Measurements from ENCODE around the gene MCCD1. TPM values are rescaled to one million over a fixed set of nuclear protein-coding genes. Genes with fewer than 3 reads are reported as not detected.
"Not testable (repeated sequence)": the region's sequence is repeated elsewhere in the genome, so short reads cannot be mapped to it uniquely, and the experiment has no call there.

Gene MCCD1
- total RNA-seq, 1 experiment from 2014 or later = not detected

DNA sequence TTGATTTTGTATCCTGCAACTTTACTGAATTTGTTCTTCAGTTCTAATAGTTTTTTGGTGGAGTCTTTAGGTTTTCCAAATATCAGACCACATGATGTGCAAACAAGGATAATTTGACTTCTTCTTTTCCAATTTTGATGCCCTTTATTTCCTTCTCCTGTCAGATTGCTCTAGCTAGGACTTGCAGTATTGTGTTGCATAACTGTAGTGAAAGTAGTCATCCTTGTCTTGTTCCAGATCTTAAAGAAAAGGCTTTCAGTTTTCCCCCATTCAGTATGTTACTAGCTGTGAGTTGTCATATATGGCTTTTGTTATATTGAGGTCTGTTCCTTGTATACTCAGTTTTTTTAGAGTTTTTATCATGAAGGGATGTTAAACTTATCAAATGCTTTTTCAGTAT, 26.2 kb upstream of the MCCD1 start:
- Histone ChIP-seq H3K14ac (ENCODE audit: insufficient read depth, low read length) (no peak overlapping the region), H3K9ac (ENCODE audit: extremely low read depth, insufficient read length, low read length) (no peak overlapping the region), H3K23ac (ENCODE audit: insufficient read length, low read depth, low read length) (no peak overlapping the region), H4K91ac (ENCODE audit: insufficient read length, low read depth, low read length) (no peak overlapping the region), H4K8ac (replicated peaks; ENCODE audit: insufficient read length, low read depth, low read length) (no peak overlapping the region), H2BK12ac (ENCODE audit: insufficient read length, low read depth, low read length) (no peak overlapping the region), H3K79me1 (ENCODE audit: insufficient read depth, low read depth, low read length, poor library complexity, severe bottlenecking) (peaks cover 3% of the 10 kb centered on the region), H3K27ac (ENCODE audit: insufficient read length, low read depth, low read length) (no peak overlapping the region), H2AK5ac (ENCODE audit: insufficient read length, low read length) (no peak overlapping the region), H4K5ac (ENCODE audit: insufficient read length, low read depth, low read length) (no peak overlapping the region), H3K18ac (ENCODE audit: insufficient read length, low read depth, low read length) (no peak overlapping the region), H4K20me1 (ENCODE audit: control insufficient read depth, insufficient read depth, insufficient read length) (no peaks in the 10 kb centered on the region), H2BK20ac (ENCODE audit: low read depth, low read length, poor library complexity, severe bottlenecking) (no peak overlapping the region), H3T11ph (ENCODE audit: low read length) (no peak overlapping the region), H3K56ac (ENCODE audit: insufficient read length, low read depth, low read length) (no peak overlapping the region), H2BK120ac (ENCODE audit: low read depth, low read length, poor library complexity, severe bottlenecking) (no peak overlapping the region), H3K4me2 (ENCODE audit: insufficient read depth, insufficient read length, low read length) (no peak overlapping the region), H3K23me2 (ENCODE audit: insufficient read length, low read depth, low read length, poor library complexity, severe bottlenecking) (peaks cover 6% of the 10 kb centered on the region), H3K27me3 (ENCODE audit: insufficient read depth, low read length) (no peaks in the 10 kb centered on the region), H3K4me1 (ENCODE audit: insufficient read depth, low read length) (peaks cover 3% of the 10 kb centered on the region; the same call in 1 of the 2 replicates), H3K9me3 (ENCODE audit: control insufficient read depth, low read depth, low read length) (no peaks in the 10 kb centered on the region), H3K4ac (ENCODE audit: low read depth, low read length) (no peak overlapping the region), H2BK15ac (ENCODE audit: low read depth, low read length) (no peak overlapping the region), H2AFZ (ENCODE audit: low read length) (no peak overlapping the region), H2BK5ac (ENCODE audit: insufficient read length, low read length) (no peak overlapping the region), H3K79me2 (ENCODE audit: insufficient read depth, low read length) (no peaks in the 10 kb centered on the region; the same call in 1 of the 2 replicates)
- no peaks in the 10 kb centered on the region; a peak in 2 of 5 replicates for H3K9me3 Mint-ChIP-seq
- no peak for DNase-seq
- peaks cover 22 to 26% of the 10 kb centered on the region in 2 experiments for H3K4me1 Mint-ChIP-seq
- H3K27me3 Mint-ChIP-seq (ENCODE audit: low read depth) = peaks cover 14% of the 10 kb centered on the region
- H3K27ac Mint-ChIP-seq = no peak overlapping the region
- peaks cover 15 to 24% (median 20%) of the 10 kb centered on the region in 3 experiments for H3K36me3 Mint-ChIP-seq (ENCODE audit: insufficient read depth in 1 of 3, low read depth in 3 of 3)
- TF ChIP-seq, protein P1, sequence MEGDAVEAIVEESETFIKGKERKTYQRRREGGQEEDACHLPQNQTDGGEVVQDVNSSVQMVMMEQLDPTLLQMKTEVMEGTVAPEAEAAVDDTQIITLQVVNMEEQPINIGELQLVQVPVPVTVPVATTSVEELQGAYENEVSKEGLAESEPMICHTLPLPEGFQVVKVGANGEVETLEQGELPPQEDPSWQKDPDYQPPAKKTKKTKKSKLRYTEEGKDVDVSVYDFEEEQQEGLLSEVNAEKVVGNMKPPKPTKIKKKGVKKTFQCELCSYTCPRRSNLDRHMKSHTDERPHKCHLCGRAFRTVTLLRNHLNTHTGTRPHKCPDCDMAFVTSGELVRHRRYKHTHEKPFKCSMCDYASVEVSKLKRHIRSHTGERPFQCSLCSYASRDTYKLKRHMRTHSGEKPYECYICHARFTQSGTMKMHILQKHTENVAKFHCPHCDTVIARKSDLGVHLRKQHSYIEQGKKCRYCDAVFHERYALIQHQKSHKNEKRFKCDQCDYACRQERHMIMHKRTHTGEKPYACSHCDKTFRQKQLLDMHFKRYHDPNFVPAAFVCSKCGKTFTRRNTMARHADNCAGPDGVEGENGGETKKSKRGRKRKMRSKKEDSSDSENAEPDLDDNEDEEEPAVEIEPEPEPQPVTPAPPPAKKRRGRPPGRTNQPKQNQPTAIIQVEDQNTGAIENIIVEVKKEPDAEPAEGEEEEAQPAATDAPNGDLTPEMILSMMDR (conservative IDR thresholded peaks at IDR 0.05) = no peak
- no peak overlapping the region for H3K4me3 Mint-ChIP-seq

DNA sequence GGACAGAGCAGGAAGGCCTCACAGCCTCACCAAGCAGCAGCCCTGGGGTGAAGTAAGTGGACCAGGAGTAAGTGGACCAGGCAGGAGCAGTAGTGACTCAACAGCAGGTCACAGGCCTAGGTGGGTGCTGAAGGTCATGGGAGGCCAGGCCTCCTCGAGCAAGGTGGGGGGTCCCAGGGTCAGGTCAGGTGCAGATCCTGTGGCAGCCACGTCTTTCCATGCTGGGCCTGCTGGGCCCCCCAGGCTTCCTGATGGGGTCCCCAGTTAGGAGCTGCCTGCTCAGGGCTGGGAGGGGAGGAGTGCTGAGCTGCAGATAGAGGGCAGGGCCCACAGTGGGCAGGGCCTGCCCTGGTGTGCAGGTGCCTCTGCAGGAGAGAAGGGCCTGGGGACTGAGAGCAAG, 19.7 kb upstream of the MCCD1 start:
- no CpG with 5 or more reads among the region's 2 CpGs for WGBS (ENCODE audit: extremely low coverage, insufficient read length, low lambda C conversion rate)
- not testable (repeated sequence) for H3K27me3 ChIP-seq (ENCODE audit: insufficient read depth, low read length); H3T11ph ChIP-seq (ENCODE audit: low read length); H3K4me2 ChIP-seq (ENCODE audit: insufficient read depth, insufficient read length, low read length); H3K4me3 Mint-ChIP-seq; H3K9ac ChIP-seq (ENCODE audit: extremely low read depth, insufficient read length, low read length); H3K18ac ChIP-seq (ENCODE audit: insufficient read length, low read depth, low read length); H2BK20ac ChIP-seq (ENCODE audit: low read depth, low read length, poor library complexity, severe bottlenecking); H3K4me1 Mint-ChIP-seq; H4K8ac ChIP-seq (replicated peaks; ENCODE audit: insufficient read length, low read depth, low read length); H2BK5ac ChIP-seq (ENCODE audit: insufficient read length, low read length); H3K14ac ChIP-seq (ENCODE audit: insufficient read depth, low read length); H3K56ac ChIP-seq (ENCODE audit: insufficient read length, low read depth, low read length); H3K4ac ChIP-seq (ENCODE audit: low read depth, low read length); H3K79me1 ChIP-seq (ENCODE audit: insufficient read depth, low read depth, low read length, poor library complexity, severe bottlenecking); H4K5ac ChIP-seq (ENCODE audit: insufficient read length, low read depth, low read length); H3K4me1 ChIP-seq (ENCODE audit: insufficient read depth, low read length); H3K27me3 Mint-ChIP-seq (ENCODE audit: low read depth); H2AFZ ChIP-seq (ENCODE audit: low read length); H3K23ac ChIP-seq (ENCODE audit: insufficient read length, low read depth, low read length); H3K23me2 ChIP-seq (ENCODE audit: insufficient read length, low read depth, low read length, poor library complexity, severe bottlenecking); H4K91ac ChIP-seq (ENCODE audit: insufficient read length, low read depth, low read length); H3K9me3 Mint-ChIP-seq; DNase-seq; H3K9me3 ChIP-seq (ENCODE audit: control insufficient read depth, low read depth, low read length); H3K79me2 ChIP-seq (ENCODE audit: insufficient read depth, low read length); H4K20me1 ChIP-seq (ENCODE audit: control insufficient read depth, insufficient read depth, insufficient read length); H3K27ac ChIP-seq (ENCODE audit: insufficient read length, low read depth, low read length); H2AK5ac ChIP-seq (ENCODE audit: insufficient read length, low read length); H2BK120ac ChIP-seq (ENCODE audit: low read depth, low read length, poor library complexity, severe bottlenecking); H2BK12ac ChIP-seq (ENCODE audit: insufficient read length, low read depth, low read length); H2BK15ac ChIP-seq (ENCODE audit: low read depth, low read length)
- Mint-ChIP-seq H3K27ac (peak overlapping the region in 1 of 3 experiments; percentile 56; a peak in 1 of 7 replicates), H3K36me3 (ENCODE audit: insufficient read depth in 1 of 3, low read depth in 3 of 3) (peaks cover 41 to 50% (median 49%) of the 10 kb centered on the region in 3 experiments)

Data from H9 (cell line).